Neuronal stem cell (in vitro differentiated cells): ENCODE data around the gene CDH13.

ENCODE experiments used
- DNase-seq: peaks from one replicate; pipeline ENCODE4 v3.0.0-alpha.2; 2013; ENCODE audit warnings: low spot score
- H2AFZ ChIP-seq: one replicate; pipeline ENCODE4 v1.6.1; 2013; ENCODE audit warnings: mild to moderate bottlenecking, low read length, inconsistent platforms
- H2AK5ac ChIP-seq: 2 replicates; pipeline ENCODE4 v1.6.1; 2013; ENCODE audit warnings: low read depth, mild to moderate bottlenecking, inconsistent platforms, low read length, moderate library complexity, mixed read lengths
- H2BK120ac ChIP-seq: 2 replicates; pipeline ENCODE4 v1.6.1; 2013; ENCODE audit warnings: low read depth, mild to moderate bottlenecking, inconsistent platforms, low read length, moderate library complexity, mixed read lengths
- H2BK12ac ChIP-seq: one replicate; pipeline ENCODE4 v1.6.1; 2013; ENCODE audit warnings: low read length, inconsistent platforms
- H2BK15ac ChIP-seq: 2 replicates; pipeline ENCODE4 v1.6.1; 2013; ENCODE audit warnings: mild to moderate bottlenecking, low read length, inconsistent platforms, mixed read lengths
- H2BK5ac ChIP-seq: one replicate; pipeline ENCODE4 v1.6.1; 2013; ENCODE audit warnings: inconsistent platforms, mild to moderate bottlenecking, low read length, moderate library complexity
- H3K14ac ChIP-seq: one replicate; pipeline ENCODE4 v1.6.1; 2013; ENCODE audit warnings: low read length, inconsistent platforms
- H3K18ac ChIP-seq: 2 replicates; pipeline ENCODE4 v1.6.1; 2013; ENCODE audit warnings: low read length, inconsistent platforms
- H3K23ac ChIP-seq: 2 replicates; pipeline ENCODE4 v1.6.1; 2013; ENCODE audit warnings: low read depth, mild to moderate bottlenecking, mixed read lengths, low read length, inconsistent platforms; ENCODE audit not compliant: poor library complexity
- H3K27ac ChIP-seq: replicated peaks from 3 replicates; pipeline ENCODE4 v1.5.1; 2013; ENCODE audit warnings: low read length, inconsistent platforms
- H3K27me3 ChIP-seq, 3 experiments: 2 replicates each; pipeline ENCODE4 v1.6.1; 2013; ENCODE audit warnings: low read length in 3 of 3, mild to moderate bottlenecking in 2 of 3, inconsistent platforms in 1 of 3, low read depth in 1 of 3, mixed read lengths in 1 of 3, moderate library complexity in 1 of 3; ENCODE audit not compliant: control insufficient read depth in 3 of 3, insufficient read depth in 3 of 3
- H3K36me3 ChIP-seq, 2 donors: replicated peaks in 1 of 2; 2 replicates each; pipeline ENCODE4 v1.6.1; 2013; ENCODE audit warnings: low read length in 2 of 2; ENCODE audit not compliant: control insufficient read depth in 2 of 2, insufficient read depth in 2 of 2
- H3K4ac ChIP-seq: 2 replicates; pipeline ENCODE4 v1.6.1; 2013; ENCODE audit warnings: inconsistent platforms, mild to moderate bottlenecking, low read length, moderate library complexity
- H3K4me1 ChIP-seq, 2 donors: 1 replicate in 1 of 2; 2 replicates in 1 of 2; pipeline ENCODE4 v1.6.1; 2013; ENCODE audit warnings: low read length in 2 of 2, low read depth in 1 of 2; ENCODE audit not compliant: control insufficient read depth in 2 of 2, insufficient read depth in 1 of 2
- H3K4me2 ChIP-seq: one replicate; pipeline ENCODE4 v1.6.1; 2013; ENCODE audit warnings: mild to moderate bottlenecking, low read length, inconsistent platforms; ENCODE audit not compliant: insufficient read depth, poor library complexity, severe bottlenecking
- H3K4me3 ChIP-seq, 2 donors: 2 replicates each; pipeline ENCODE4 v1.5.1; 2013; ENCODE audit warnings: low read length in 2 of 2, mild to moderate bottlenecking in 2 of 2, inconsistent platforms in 1 of 2, moderate library complexity in 1 of 2
- H3K79me1 ChIP-seq: one replicate; pipeline ENCODE4 v1.6.1; 2013; ENCODE audit warnings: low read depth, mild to moderate bottlenecking, inconsistent platforms, low read length, moderate library complexity
- H3K9ac ChIP-seq: one replicate; pipeline ENCODE4 v1.6.1; 2013; ENCODE audit warnings: mild to moderate bottlenecking, low read depth, low read length, inconsistent platforms; ENCODE audit not compliant: poor library complexity
- H3K9me3 ChIP-seq, 2 donors: replicated peaks in 1 of 2; 2 replicates each; pipeline versions ENCODE3 to v1.6.1; 2013; ENCODE audit warnings: low read length in 2 of 2, mild to moderate bottlenecking in 2 of 2, inconsistent platforms in 1 of 2, low read depth in 1 of 2, mixed read lengths in 1 of 2, moderate library complexity in 1 of 2; ENCODE audit not compliant: control insufficient read depth in 2 of 2, insufficient read depth in 1 of 2
- H4K8ac ChIP-seq: one replicate; pipeline ENCODE4 v1.6.1; 2013; ENCODE audit warnings: low read depth, mild to moderate bottlenecking, inconsistent platforms, low read length, moderate library complexity
- H4K91ac ChIP-seq: one replicate; pipeline ENCODE4 v1.6.1; 2013; ENCODE audit warnings: low read length, low read depth, mild to moderate bottlenecking, inconsistent platforms; ENCODE audit not compliant: poor library complexity
- WGBS, 2 donors: extraction: QIAGEN DNeasy Blood & Tissue Kit; methylation state at CpG; one replicate each; pipeline ENCODE4 v1.1.7; 2013; ENCODE audit warnings: missing lambda C conversion rate in 2 of 2, mixed read lengths in 1 of 2; ENCODE audit not compliant: insufficient read length in 2 of 2, insufficient replicate concordance in 1 of 2; ENCODE audit errors: extremely low coverage in 2 of 2; 5-methylcytosine and 5-hydroxymethylcytosine counted together

CDH13 gene

DNA sequence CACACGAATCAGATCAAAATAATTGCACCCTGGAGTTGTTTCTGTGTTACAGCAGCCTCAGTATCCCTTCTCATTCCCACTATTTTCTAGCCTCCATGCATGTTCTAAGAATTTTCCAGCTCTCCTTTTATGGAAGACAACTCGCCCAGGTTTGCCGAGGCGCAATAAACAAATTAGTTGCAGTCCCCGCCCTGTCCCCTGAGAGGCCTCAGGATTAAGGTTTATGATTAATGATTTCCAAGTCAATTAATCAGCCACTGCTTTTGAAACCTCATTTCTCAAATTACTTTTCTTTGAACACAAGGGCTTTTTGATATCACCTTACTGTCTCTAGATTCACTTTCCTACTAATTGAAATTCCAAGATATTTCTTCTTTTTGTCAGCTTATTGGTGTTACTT, 1042.7 kb downstream of the CDH13 start:
- peaks cover 0 to 2% of the 10 kb centered on the region in 2 donors for H3K36me3 ChIP-seq
- WGBS, 2 donors: no CpG with 5 or more reads among the region's 5 CpGs
- no peak overlapping the region for H2BK12ac ChIP-seq

DNA sequence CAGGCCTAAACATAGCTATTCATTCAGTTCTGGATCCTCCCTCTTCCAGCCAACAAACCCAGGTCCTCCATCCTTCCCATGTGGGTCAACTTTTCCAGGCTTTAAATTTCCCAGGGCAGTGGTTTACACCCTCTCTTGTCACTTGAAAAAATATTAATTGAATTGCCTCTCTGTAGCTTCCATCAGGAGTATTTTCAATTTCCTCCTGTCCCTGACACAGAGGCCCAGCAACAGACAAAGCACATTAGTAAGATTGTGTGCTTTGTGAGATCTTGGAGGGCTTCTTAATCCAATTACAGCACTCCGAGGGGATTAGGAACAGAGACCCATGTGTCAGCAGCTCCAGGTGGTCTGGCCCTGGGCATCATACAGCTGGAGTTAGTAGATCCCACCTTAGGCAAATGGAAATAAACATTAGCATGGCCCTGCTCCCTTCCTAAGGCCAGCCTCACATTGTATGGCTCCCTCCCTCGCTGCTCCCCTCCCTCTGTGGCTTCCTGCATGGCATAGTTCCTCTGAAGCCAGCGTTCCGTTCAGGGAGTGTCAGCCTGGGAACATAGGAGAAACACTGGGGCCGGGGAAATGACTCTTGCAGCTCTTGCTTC, 1048.3 kb downstream of the CDH13 start:
- peak; percentile 26 for DNase-seq
- Histone ChIP-seq H2AK5ac (no peak overlapping the region), H3K27me3 (peaks cover 0 to 3% (median 0%) of the 10 kb centered on the region in 3 experiments), H3K14ac (no peak overlapping the region), H3K18ac (no peak overlapping the region), H4K91ac (no peak overlapping the region), H3K4me2 (no peak overlapping the region), H3K9ac (no peak overlapping the region), H2BK12ac (no peak overlapping the region), H3K36me3 (peaks cover 0 to 2% of the 10 kb centered on the region in 2 donors), H3K23ac (no peak overlapping the region), H2BK15ac (no peak overlapping the region), H2BK5ac (no peak overlapping the region), H3K4me3 (no peak overlapping the region), H2BK120ac (no peak overlapping the region), H3K9me3 (peaks cover 6 to 8% of the 10 kb centered on the region in 2 donors), H4K8ac (no peak overlapping the region), H3K4ac (no peak overlapping the region), H3K79me1 (no peaks in the 10 kb centered on the region), H3K27ac (no peak overlapping the region), H2AFZ (peak overlapping the region; percentile 63), H3K4me1 (peaks cover 0 to 5% of the 10 kb centered on the region in 2 donors)
- no CpG with 5 or more reads among the region's 5 CpGs for WGBS, 2 donors

More for the DNA sequence above, 1042.7 kb downstream of the CDH13 start:
- no peak overlapping the region for H3K9ac ChIP-seq
- no peak overlapping the region for H3K18ac ChIP-seq
- no peak overlapping the region for H2BK120ac ChIP-seq
- no peak overlapping the region for H3K4me2 ChIP-seq
- DNase-seq: no peak
- H3K27ac ChIP-seq: no peak overlapping the region
- peaks cover 6 to 8% of the 10 kb centered on the region in 2 donors for H3K9me3 ChIP-seq
- no peak overlapping the region for H2AK5ac ChIP-seq
- H3K23ac ChIP-seq: no peak overlapping the region
- H2BK5ac ChIP-seq: no peak overlapping the region
- no peak overlapping the region for H2AFZ ChIP-seq
- H3K4ac ChIP-seq: no peak overlapping the region
- no peak overlapping the region for H3K14ac ChIP-seq
- no peak overlapping the region for H4K91ac ChIP-seq
- H4K8ac ChIP-seq: no peak overlapping the region
- H3K79me1 ChIP-seq: no peaks in the 10 kb centered on the region
- H2BK15ac ChIP-seq: no peak overlapping the region
- no peak overlapping the region for H3K4me3 ChIP-seq
- no peaks in the 10 kb centered on the region for H3K27me3 ChIP-seq
- H3K4me1 ChIP-seq: no peaks in the 10 kb centered on the region

DNA sequence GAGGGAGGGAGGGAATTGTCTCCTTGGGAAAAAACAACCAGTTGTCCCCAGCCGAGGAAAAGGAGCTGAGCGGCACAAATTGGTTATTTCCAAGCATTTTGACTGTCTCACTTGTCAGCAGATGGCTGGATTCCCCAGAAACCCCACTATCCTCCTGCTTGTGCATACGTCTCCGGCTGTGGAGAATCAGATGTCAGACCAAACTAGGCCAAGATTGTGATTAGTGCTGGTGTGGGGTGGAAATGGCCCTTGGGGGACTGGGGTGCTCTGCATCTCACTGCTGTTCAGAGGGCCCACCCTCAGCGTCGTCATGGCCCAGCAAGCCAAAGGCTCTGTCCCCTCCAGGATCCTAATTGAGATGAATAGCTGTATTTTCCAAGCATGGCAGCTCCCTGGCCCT, 1049.3 kb downstream of the CDH13 start:
- Histone ChIP-seq H3K23ac (no peak overlapping the region), H3K14ac (no peak overlapping the region), H3K36me3 (no peaks in the 10 kb centered on the region), H3K4ac (no peak overlapping the region), H3K4me1 (peaks cover under 1 to 5% of the 10 kb centered on the region in 2 donors), H2AFZ (no peak overlapping the region), H3K79me1 (no peaks in the 10 kb centered on the region), H3K9ac (no peak overlapping the region), H3K4me2 (no peak overlapping the region), H2BK5ac (no peak overlapping the region), H2BK120ac (no peak overlapping the region), H2AK5ac (no peak overlapping the region), H4K8ac (no peak overlapping the region), H3K18ac (no peak overlapping the region), H4K91ac (no peak overlapping the region), H3K27ac (no peak overlapping the region), H3K27me3 (peaks cover 0 to 6% (median 0%) of the 10 kb centered on the region in 3 experiments), H3K4me3 (peak overlapping the region in 1 of 2 donors; percentile 16), H2BK12ac (no peak overlapping the region), H3K9me3 (peaks cover 0 to 2% of the 10 kb centered on the region in 2 donors), H2BK15ac (no peak overlapping the region)
- no CpG with 5 or more reads among the region's 6 CpGs for WGBS, 2 donors
- no peak for DNase-seq

DNA sequence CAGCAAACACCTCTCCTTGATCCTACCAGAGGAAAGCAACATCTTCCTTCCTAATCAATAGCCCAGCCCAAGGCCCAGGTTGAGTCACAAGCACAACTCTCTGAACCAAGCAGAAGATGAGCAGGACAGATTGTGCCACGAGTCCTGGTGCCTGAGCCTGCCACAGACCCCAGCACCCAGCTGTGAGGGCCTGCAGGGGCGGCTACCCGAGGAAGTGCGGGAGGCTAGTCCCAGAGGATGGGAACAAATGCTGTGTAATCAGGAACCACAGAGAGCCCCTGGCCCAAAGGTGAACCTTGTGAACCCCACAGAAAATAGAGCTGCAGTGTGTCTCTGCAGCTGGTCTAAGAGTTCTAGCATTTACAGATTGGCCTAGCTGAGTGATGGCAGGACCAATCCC, 1054.2 kb downstream of the CDH13 start:
- Histone ChIP-seq H2AFZ (peak overlapping the region; percentile 67), H3K4me3 (no peak overlapping the region), H3K36me3 (no peaks in the 10 kb centered on the region), H3K14ac (no peak overlapping the region), H3K4me1 (peaks cover 8 to 14% of the 10 kb centered on the region in 2 donors), H3K4ac (no peak overlapping the region), H2BK12ac (no peak overlapping the region), H3K9me3 (no peaks in the 10 kb centered on the region), H4K8ac (no peak overlapping the region), H3K79me1 (no peaks in the 10 kb centered on the region), H3K9ac (no peak overlapping the region), H3K27me3 (peaks cover 0 to 6% (median 0%) of the 10 kb centered on the region in 3 experiments), H3K18ac (peak overlapping the region; percentile 6), H3K27ac (no peak overlapping the region), H4K91ac (no peak overlapping the region), H3K23ac (no peak overlapping the region), H2AK5ac (no peak overlapping the region), H2BK15ac (no peak overlapping the region), H2BK120ac (no peak overlapping the region), H3K4me2 (no peak overlapping the region), H2BK5ac (no peak overlapping the region)
- no peak for DNase-seq
- WGBS, 2 donors: no CpG with 5 or more reads among the region's 4 CpGs
